Activated CD4-positive, alpha-beta T cell treated with anti-CD3 and anti-CD28 coated beads for 4 hours (primary cell): Measurements from ENCODE around the gene KLK11.
"Not testable (repeated sequence)": the region's sequence is repeated elsewhere in the genome, so short reads cannot be mapped to it uniquely, and the experiment has no call there.

Experiments used
- DNase-seq, 2 donors: peaks; one replicate each; pipeline ENCODE4 v3.0.0-alpha.2; 2020

The KLK11 gene

GRCh38 chr19:51002542-51003311 lies 23.7 kb downstream of the KLK11 start:
- DNase-seq: no peak

DNA sequence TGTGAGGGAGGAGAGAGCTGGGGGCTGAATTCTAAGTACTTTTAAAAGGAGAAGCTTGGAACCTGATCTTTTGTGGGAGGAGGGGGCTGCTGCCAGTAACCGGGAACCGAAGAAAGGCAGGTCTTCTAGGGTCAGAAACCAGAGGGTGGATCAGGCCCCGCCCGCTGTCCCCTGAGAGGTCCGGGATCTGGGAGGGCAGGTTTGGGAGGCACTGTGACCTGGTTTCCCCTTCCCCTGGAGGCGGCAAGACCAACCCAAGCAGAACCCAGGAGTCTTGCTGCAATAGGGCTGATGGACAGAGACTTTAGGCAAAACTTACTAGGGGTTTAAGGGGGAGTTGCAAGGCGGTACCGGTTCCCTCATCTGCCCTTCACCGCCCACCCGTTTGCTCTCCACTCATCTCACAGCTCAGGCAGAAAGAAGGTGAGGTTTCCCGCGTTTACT lies 24.3 kb downstream of the KLK11 start:
- DNase-seq: no peak

- DNase-seq: no peak
These were observed 24.9 kb downstream of the KLK11 start, which contains the start of gene KLK8 for GRCh38 chr19:51001515-51001914. TSS of gene KLK8 (minus strand) at chr19:51001604. CDS start at chr19:51001167, 437 bp downstream.

GRCh38 chr19:51000981-51001380 lies 25.4 kb downstream of the KLK11 start:
- no peak for DNase-seq

DNA sequence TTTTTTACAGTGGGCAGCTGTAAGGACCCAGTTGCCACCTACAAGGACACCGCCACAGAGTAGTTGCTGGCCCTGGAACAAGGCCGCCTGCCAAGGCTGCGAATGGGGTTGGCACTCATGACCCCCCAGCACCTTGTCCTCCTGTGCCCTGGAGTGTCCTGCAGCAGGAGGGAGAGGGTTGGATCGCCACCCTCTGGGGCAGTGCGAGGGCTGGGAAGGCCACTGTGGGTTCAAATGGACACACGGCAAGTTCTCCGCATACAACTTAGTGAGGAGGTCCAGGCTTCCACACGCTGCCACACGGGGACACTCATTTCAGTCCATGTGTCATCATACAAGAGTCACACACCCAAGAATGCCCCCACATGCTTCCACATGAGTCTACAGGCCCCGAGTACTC lies 26.0 kb downstream of the KLK11 start:
- no peak for DNase-seq

GRCh38 chr19:50998686-50999085 lies 27.7 kb downstream of the KLK11 start:
- DNase-seq: no peak

DNA sequence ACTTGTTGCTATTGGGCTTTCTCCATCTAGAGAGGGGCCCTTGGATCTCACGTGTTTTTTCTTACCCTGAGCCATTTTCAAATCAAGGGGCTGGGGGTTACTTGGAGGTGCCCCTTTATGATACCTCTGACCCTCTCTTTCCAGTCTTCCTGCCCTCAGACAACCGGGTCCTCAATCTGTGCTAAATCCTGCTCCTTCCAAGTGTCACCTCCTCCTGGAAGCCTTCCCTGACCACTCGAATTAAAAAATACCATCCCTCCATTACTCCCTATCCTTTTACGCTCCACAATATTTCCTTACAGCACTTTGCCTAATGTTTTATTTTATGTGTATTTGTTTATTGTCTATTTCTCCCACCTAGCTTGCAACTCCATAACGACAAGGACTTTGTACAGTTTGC lies 28.4 kb downstream of the KLK11 start:
- DNase-seq: no peak

- no peak for DNase-seq
These were observed 32.3 kb downstream of the KLK11 start for GRCh38 chr19:50994129-50994528.

DNA sequence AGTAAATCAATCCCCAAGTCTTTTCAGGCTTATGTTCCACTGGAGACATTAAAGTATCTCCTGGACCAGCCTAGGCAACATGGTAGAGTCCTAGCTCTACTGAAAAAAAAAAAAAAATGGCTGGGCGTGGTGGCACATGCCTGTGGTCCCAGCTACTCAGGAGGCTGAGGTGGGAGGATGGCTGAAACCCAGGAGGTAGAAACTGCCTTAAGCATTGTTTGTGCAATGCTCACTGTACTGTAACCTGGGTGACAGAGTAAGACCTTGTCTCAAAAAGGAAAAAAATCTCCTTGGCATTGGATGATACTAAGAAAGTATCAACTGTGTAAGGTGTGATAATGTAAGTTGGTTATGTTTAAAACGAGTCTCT lies 33.8 kb downstream of the KLK11 start:
- no peak for DNase-seq

GRCh38 chr19:50984416-50984815 lies 42.0 kb downstream of the KLK11 start:
- not testable (repeated sequence) for DNase-seq

GRCh38 chr19:50983625-50984292 lies 42.7 kb downstream of the KLK11 start, which contains the start of gene KLK7:
TSS of gene KLK7 (minus strand) at chr19:50983917. CDS start at chr19:50982399, 1,518 bp downstream.
- DNase-seq: no peak

DNA sequence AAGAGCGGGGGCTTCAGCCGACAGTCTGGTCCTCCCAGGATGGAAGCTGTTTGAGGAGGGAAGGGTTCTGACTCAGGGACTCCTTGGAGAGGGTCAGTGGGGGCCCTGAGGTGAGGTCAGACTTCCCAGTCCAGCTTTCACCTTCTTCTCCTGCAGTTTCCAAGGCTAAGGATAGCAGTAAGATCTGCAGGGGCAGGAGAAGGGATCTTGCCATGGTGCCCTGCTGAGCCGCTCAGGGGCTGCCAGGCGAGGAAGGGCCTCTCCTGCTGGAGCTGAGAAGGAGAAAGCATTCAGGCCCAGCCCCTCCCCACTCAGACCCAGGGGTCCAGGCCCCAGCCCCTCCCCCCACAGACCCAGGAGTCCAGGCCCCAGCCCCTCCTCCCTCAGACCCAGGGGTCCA lies 44.2 kb downstream of the KLK11 start:
- no peak for DNase-seq

- DNase-seq: no peak
These were observed 44.7 kb downstream of the KLK11 start for GRCh38 chr19:50981587-50982146.

- no peak for DNase-seq
These were observed 46.2 kb downstream of the KLK11 start for GRCh38 chr19:50980208-50980607.

- DNase-seq: no peak
These were observed 46.7 kb downstream of the KLK11 start for GRCh38 chr19:50979758-50980157.

DNA sequence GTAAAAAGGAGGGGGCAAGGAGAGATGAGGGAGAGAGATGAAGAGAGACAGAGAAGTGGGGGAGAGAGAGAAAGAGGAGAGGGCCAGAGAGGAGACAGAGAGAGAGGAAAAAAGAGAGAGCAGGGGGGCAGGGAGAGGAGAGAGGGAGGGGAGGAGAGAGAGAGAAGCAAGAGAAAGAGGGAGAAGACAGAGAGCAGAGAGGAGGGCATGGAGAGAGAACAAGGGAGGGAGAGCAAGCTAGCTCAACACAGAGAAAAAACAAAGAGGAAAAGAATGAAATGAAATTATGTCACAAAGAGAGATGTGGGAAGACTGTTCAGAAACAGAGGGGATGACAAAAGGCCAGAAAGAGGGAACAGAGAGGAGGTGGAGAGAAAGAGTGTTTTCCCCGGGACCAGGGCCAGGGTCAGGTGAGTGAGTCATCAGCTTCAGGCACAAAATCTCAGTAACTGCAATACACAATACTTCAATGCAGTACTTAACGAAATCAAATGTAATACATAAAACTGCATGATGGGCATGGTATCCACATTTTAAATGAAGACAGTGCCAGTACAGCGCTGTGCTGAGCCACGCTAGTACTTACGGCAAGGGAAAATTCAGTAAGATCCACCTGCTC lies 47.5 kb downstream of the KLK11 start:
- DNase-seq: no peak

DNA sequence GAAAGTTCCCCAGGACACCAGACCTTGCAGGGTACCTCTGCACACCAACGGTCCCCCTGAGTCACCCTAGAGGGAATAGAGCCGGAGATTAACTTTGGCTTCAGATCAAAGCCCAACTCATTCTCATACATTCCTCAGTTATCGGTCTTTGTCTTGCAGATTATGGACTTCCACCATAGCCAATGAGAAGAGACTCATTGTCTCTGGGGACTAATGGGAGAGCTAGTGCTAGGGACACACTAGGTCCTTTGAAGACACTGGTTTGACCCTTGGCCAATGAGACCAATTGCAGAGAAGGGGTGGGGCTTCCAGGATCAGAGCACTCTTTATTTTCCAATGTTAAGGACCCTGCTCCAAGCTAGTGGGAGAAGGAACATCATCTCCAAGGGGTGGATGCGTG lies 48.8 kb downstream of the KLK11 start:
- DNase-seq: no peak

GRCh38 chr19:50975766-50976165 lies 50.6 kb downstream of the KLK11 start:
- DNase-seq: no peak

DNA sequence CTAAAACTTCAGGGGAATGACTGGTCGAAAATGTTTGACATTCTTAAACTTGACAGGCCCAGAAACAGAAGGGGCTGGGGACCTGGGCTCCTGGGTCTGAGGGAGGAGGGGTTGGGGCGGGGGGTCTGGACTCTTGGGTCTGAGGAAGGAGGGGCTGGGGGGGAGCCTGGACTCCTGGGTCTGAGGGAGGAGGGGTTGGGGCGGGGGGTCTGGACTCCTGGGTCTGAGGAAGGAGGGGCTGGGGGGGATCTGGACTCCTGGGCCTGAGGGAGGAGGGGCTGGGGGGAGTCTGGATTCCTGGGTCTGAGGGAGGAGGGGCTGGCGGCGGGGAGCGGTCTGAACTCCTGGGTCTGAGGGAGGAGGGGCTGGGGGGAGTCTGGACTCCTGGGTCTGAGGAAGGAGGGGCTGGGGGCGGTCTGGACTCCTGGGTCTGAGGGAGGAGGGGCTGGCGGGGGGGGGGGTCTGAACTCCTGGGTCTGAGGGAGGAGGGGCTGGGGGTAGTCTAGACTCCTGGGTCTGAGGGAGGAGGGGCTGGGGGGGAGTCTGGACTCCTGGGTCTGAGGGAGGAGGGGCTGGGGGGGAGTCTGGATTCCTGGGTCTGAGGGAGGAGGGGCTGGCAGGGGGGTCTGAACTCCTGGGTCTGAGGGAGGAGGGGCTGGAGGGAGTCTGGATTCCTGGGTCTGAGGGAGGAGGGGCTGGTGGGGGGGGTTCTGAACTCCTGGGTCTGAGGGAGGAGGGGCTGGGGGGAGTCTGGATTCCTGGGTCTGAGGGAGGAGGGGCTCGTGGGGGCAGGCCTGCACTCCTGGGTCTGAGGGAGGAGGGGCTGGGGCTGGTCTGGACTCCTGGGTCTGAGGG lies 51.5 kb downstream of the KLK11 start:
- DNase-seq: no peak

GRCh38 chr19:50972795-50973376 lies 53.5 kb downstream of the KLK11 start:
- no peak for DNase-seq
